Measurements from ENCODE around the gene RAD9A. TPM values are rescaled to one million over a fixed set of nuclear protein-coding genes. Genes with fewer than 3 reads are reported as not detected.

RAD9A gene
- total and polyA plus RNA-seq, 2 of the 4 experiments (the other 2 are of a cell fraction): 2.0 to 10.3 TPM

GRCh38 chr11:67376873-67377808 is 14.6 kb upstream of the RAD9A start:
- peak overlapping the region; percentile 45 for H2AK9ac ChIP-seq (replicated peaks; ENCODE audit: low read depth, low read length, poor library complexity)
- peak overlapping the region; percentile 87 for H3K4ac ChIP-seq (ENCODE audit: low read depth, low read length)
- WGBS, 2 experiments (ENCODE audit: extremely low coverage in 2 of 2, insufficient read length in 1 of 2): no CpG with 5 or more reads among the region's 6 CpGs
- no peak overlapping the region for H3K27ac ChIP-seq (ENCODE audit: insufficient read depth, low read length)
- no peak for ATAC-seq (ENCODE audit: low read depth)
- peaks cover 0 to 5% of the 10 kb centered on the region in 2 experiments; a peak in 2 of 4 replicates for H3K79me1 ChIP-seq (ENCODE audit: low read depth in 1 of 2, low read length in 2 of 2)
- no peak overlapping the region for H2BK20ac ChIP-seq (ENCODE audit: low read depth, low read length)
- H4K5ac ChIP-seq (ENCODE audit: low read depth, low read length): no peak overlapping the region
- ChIA-PET CTCF (interaction anchor here (0.5 to 7.8 kb wide), 4 partner anchors 24 to 1608 kb away, joined by 3 to 128 read pairs (median 4); partner anchors contain the start of genes GRK2 and POLD4), POLR2A (ENCODE audit: unreplicated experiment) (no interaction called here)
- no peak for DNase-seq
- BruUV-seq (replicated peaks): no TSS peak
- H3K4me2 ChIP-seq (ENCODE audit: low read depth, low read length): no peak overlapping the region
- no peaks in the 10 kb centered on the region for H3K9me3 ChIP-seq (ENCODE audit: control insufficient read depth, insufficient read depth, low read length)
- H4K91ac ChIP-seq (ENCODE audit: insufficient read depth, low read depth, low read length): peak overlapping the region; percentile 48
- H3K9ac ChIP-seq (ENCODE audit: low read depth, low read length): no peak overlapping the region
- H2AFZ ChIP-seq (replicated peaks; ENCODE audit: low read length, poor library complexity): no peak overlapping the region
- TF ChIP-seq MAZ (IDR thresholded peaks at IDR 0.05; ENCODE audit: borderline replicate concordance, low read depth, low read length) (no peak), CTCF (conservative IDR thresholded peaks at IDR 0.05; ENCODE audit: low read depth, low read length) (no peak), MXI1 (IDR thresholded peaks at IDR 0.05; ENCODE audit: borderline replicate concordance, low read depth, low read length) (no peak), CEBPB (IDR thresholded peaks at IDR 0.05; ENCODE audit: low read depth, low read length) (no peak), POLR2A (IDR thresholded peaks at IDR 0.05; ENCODE audit: low read depth, low read length) (no peak), SMC3 (IDR thresholded peaks at IDR 0.05; ENCODE audit: low read depth, low read length) (no peak), RCOR1 (IDR thresholded peaks at IDR 0.05; ENCODE audit: insufficient replicate concordance, low read length) (no peak), USF2 (IDR thresholded peaks at IDR 0.05; ENCODE audit: low read depth, low read length) (no peak), BHLHE40 (IDR thresholded peaks at IDR 0.05; ENCODE audit: low read depth, low read length) (no peak)
- H3K18ac ChIP-seq (ENCODE audit: low read depth, low read length): no peak overlapping the region
- no peak overlapping the region for H3K23ac ChIP-seq (ENCODE audit: low read depth, low read length)
- H2AK5ac ChIP-seq (ENCODE audit: low read depth, low read length): peak overlapping the region; percentile 96
- H2BK15ac ChIP-seq (ENCODE audit: low read depth, low read length): peak overlapping the region; percentile 83; the same call in 2 of the 3 replicates
- H4K20me1 ChIP-seq (ENCODE audit: insufficient read depth, low read length): no peaks in the 10 kb centered on the region
- no peak overlapping the region for H3K14ac ChIP-seq (replicated peaks; ENCODE audit: low read depth, low read length)
- no peaks in the 10 kb centered on the region for H3K27me3 ChIP-seq (ENCODE audit: control insufficient read depth, insufficient read depth, low read length)
- no peak overlapping the region for H3K56ac ChIP-seq (ENCODE audit: extremely low read depth, insufficient read depth, low read length)
- no peak overlapping the region for H2BK5ac ChIP-seq (ENCODE audit: low read depth, low read length, poor library complexity, severe bottlenecking)
- intact Hi-C loops (cut with micrococcal nuclease) (no loop called here), in situ Hi-C loops (cut with MboI; ENCODE audit: low sequenced_read_pairs) (no loop called here), dilution Hi-C loops (cut with HindIII; ENCODE audit: low sequenced_read_pairs, unreplicated experiment) (no loop called here)
- H3K4me1 ChIP-seq (ENCODE audit: control insufficient read depth, insufficient read depth, low read length): peaks cover 24% of the 10 kb centered on the region
- no peak overlapping the region; the same call in 1 of the 2 replicates for H2BK120ac ChIP-seq (ENCODE audit: low read depth, low read length)
- no peak overlapping the region for H3K4me3 ChIP-seq (ENCODE audit: insufficient read depth, low read depth, low read length)
- no peaks in the 10 kb centered on the region for H3K36me3 ChIP-seq (ENCODE audit: control insufficient read depth, insufficient read depth, low read length)
- H4K8ac ChIP-seq (ENCODE audit: low read depth in 2 of 2, low read length in 2 of 2): no peak overlapping the region
- H3K9me1 ChIP-seq (ENCODE audit: insufficient read depth, low read length): peaks cover 8% of the 10 kb centered on the region
